CD4-positive, alpha-beta T cell treated with Interferon alpha-2 for 1 hour (primary cell): Measurements from ENCODE around the gene SLIT3.

Experiments
- DNase-seq, 2 donors: peaks; one replicate each; pipeline ENCODE4 v3.0.0-alpha.2; 2020 to 2022

Gene SLIT3

DNA sequence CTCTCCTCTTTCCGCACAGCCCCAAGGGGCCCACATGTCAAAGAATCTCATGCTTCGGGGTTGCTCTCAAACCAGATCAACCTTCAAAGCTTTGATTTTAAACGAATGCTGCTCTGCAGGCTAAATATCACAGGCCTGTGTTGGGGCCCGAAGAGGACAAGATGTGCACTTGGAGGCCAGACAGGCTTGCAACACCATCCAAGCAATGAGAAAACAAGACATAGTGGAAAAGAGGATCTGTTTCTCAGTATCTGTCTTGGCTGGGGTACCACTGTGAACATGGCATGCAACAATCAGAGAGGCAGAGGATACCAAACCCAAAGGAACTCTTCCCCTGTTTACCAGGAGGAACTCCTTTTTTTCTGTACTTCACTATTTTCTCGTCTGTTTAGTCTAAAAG, 321.8 kb downstream of the SLIT3 start:
- no peak for DNase-seq

DNA sequence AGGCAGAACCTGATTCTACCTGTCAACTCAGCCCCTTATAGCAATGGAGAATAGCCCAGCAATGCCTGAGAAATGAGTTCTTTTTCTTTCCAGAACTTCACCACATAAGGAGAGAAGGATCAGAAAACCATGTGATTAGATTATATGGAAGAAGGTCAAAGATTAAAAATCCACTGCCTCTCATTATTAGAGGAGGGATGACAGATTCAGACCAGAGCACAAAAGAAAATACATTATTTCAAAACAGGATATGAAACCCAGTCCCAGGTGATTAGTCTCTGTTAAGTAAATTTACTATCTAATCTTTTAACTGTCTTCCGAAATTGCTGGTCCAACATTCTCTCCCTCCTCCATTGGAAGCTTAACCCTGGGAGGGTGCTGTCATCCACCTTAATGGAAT, 322.4 kb downstream of the SLIT3 start:
- no peak for DNase-seq

DNA sequence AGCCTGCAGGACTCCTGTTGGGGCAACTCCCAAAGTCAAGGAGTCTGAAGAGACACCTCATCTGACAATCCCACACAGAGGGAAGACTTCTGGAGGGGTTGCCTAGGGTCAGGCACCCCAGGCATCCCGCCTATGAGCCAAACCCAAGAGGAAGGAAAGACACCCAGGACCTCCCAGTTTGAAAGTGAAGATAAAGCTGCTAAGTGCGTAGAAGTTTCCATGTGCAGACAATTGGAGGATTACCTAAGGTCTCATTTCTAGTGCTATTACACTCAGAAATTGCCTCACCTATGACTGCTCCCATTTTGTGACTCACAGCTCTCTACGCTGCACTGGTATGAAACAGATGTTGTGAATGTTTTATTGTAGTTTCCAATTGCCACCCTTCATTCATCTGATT, 322.9 kb downstream of the SLIT3 start:
- DNase-seq, result no peak

DNA sequence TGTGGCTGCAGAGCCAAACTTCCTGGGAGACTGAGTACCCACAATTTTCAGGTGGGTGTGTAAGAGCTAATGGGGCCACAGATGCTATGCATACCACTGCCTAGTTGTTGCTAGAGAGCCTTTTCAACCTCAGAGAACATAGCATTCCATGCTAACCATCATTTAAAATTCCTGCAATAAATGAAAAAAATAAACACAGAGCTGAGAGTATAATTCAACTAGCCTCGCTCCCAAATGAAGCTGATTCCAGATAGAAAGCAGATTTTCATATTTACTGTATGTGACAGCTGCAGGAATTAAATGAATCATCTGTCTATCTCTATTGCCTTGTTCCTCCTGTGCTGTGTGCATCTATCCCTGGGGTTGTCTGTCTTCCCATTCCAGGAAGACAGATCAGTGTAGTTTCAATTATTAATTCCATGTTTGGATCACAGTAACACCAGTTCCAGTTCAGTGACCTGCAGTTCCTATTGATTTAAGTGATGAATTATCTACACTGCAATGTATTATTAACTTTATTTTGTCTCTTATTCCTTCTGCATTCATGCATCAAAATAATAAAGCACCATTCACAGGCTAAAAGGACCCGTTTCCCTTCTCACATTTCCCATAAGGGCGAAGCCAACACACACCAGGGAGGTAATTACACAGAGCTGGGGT, 324.5 kb downstream of the SLIT3 start:
- DNase-seq, result no peak

DNA sequence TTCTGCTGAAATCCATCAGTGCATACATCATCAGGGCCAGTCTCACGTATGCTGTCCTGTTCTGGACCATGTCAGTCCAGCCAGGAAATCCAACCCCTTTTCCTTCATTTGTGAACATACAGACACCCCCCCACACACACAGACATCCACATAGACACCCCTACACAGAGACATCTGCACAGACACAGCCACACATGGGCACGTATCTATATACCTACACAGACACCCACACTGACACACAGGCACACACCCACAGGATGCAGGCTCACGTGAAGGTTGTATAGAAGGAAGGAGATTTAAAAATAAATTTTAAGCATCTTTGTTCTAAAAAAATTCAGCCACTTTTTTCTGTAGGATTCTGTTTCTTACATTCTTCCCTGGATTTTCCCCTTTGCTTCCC, 325.6 kb downstream of the SLIT3 start:
- DNase-seq, result no peak

DNA sequence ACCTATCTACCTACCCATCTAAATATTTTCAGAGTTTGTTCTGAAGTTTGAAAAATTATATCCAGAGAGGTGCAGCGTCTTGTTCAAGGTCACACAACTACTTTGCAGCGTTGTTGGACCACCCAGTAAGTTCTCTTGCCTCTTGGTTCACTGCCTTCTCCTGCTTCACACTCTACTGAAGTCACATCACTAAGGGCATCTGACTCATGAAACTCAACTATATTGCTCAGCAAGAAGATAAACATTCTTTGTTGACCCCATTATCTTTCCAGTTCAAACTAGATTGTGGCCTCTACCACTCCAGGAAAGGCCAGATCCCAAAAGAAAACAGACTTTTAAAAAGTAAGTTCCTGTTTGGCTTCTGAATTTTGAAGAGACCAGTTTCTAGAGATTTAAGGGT, 326.9 kb downstream of the SLIT3 start:
- DNase-seq, result no peak

DNA sequence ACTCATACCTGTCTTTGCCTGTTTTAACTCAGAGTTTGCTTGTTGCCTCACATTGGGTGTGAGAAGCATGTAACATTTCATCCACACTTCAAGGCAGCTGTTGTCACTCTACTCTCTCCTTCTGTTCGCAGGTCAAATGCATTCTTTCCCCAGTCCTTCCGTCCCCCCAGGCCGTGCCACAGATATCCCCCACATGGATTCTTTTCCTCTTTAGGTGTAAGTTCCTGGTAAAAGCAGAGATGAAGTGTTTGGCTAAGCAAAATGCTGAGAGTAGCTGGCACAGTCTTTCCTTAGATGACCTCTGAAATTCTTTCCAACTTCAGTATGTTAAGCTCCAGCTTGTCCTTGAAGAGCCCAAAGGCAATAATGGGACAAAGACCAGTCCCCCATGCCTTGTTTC, 328.2 kb downstream of the SLIT3 start:
- no peak for DNase-seq

DNA sequence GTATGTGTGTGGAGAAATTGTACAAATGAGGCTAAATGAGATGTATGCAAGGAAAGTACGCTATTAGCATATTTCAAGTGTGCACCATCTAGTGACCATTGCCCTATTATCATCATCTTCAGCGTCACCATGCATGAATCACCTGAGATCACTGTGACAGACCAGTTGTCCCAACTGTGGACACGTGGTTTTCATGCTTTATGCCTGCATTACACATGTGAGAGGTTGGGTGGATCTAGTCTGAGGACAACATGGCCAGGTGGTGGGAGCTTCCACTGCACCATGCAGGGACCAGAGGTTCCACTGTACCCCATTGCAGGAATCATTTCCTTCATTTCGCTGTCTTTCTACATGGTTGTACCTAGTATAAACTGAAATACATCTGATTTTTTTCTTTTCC, 329.8 kb downstream of the SLIT3 start:
- DNase-seq, result no peak

DNA sequence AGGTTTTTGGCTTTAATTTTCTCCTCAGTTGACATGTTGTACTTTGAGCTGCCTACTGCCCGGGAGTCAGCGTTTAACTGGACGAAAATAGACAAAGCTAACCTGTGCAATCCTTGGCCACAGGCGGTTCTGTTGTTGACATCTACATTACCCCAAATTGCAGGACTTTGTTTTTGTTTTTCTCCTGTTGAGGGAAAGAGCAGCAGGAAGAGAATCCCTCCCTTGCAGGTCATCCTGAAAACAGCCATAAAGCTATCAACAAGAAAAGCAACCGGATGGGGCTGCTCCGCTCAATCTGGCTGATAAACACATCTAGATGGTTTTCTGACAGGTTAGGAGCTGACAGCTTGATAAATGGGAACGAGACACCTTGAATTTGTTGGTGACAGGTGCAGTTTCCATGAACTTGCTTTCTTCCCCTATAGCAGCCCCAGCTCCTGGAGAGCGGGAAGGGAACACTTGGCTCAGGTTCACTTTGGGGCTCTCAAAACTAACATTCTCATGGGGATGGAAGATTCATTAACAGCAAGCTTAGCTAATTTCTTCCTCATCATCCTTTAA, 331.5 kb downstream of the SLIT3 start:
- no peak for DNase-seq

DNA sequence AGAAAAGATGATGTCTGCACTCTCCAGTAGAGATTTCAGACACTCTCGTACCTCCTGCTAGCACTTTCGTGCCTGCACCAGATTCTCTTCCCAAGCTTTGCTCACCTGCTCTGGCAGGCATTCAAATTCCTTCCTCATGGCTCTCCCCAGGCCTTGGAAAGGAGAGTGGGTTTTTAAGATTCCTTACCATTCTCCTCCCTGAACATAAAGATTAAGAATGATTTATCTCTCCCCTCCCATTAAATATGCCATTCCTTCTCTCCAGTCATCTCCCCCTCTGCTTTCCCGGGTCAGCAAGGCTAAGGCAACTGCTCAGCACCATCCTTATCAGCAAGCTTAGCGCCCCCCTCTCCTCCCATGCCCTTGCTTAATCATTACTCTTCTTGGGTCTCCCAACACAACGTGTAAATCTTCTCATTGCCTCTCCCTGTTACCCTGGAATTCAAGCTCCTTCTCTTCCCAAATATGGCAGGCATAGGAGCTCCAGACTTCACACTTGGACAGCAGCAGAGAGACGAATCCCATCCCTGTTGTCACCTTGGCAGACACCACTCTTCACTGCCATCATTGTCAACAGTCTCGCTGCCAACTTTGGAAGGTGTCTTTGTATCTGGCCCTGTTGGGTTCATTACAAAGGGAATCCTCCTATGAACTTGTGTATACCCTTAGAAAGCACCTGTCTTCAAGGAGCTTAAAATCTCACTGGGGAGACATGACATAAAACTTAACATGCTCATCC, 332.9 kb downstream of the SLIT3 start:
- no peak for DNase-seq

DNA sequence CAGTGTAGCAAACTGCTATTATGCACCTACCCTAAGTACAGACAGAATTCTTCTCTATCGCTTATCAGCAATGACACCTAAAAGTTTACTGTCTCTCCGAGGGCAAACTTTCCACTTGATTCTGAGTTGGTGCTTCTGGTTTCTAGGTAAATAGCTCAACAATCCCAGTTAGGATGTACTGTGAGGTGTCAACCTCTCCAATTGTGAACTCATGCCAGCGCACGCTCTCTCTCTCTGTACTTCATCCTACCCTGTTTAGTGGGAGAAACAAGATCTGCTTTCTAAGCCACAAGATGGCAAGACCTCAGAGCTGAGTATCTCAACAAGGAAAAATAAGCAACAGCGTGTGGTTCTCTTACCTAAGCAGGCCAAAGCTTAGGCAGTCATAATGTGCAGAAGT, 335.3 kb downstream of the SLIT3 start:
- no peak for DNase-seq

DNA sequence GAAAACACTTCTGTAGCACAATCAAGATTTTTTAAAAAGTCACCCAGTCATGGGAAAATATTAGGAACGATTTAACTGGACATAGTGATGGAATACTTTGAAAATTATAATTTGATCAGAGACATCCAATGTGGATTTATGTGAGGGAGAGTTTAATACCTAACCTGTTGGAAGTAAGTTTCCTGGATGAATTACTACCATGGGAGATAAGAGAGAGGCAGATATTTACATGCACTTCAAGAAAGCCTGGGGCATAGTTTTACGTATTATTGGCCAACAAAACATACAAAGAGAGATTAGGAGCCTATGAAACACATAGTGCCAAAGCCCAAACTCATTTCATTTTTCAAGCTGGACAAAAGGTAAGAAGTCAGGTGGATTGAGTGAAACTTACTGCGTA, 336.8 kb downstream of the SLIT3 start:
- no peak for DNase-seq

DNA sequence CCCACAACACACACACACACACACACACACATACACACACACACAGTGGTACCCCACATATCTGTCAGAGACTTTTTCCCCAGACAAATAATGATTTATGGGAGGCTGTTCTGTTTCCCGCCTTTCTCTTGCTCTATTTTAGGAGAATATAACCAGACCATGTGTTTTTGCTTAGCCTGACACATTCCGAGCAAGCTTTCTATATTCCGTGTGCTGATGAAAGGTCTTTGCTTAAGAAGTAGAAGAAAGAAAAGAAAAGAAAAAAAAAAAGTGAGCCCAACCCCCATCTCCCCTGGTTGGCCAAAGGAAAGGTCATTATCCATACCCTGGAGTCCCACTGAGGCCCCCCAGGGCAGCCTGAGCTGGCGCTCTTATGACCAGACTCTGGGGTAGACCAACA, 338.6 kb downstream of the SLIT3 start:
- DNase-seq, result no peak

DNA sequence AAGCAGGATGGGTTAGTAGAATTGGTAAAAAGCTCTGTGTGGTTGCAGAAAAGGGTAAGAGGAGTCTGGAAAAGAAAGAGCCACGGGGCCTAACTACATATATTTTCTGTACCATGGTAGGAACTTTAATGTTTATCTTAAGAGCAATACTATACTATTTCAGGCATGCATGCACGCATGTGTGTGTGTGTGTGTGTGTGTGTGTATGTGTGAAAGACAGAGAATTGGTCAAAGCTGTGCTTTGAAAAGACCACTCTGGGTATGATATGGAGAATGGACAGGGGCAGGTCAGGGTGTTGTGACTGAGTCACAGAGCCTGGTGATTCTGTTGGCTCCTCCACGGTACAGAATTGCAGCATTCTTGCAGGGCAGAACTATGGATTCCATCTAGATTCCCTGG, 339.3 kb downstream of the SLIT3 start:
- no peak for DNase-seq

DNA sequence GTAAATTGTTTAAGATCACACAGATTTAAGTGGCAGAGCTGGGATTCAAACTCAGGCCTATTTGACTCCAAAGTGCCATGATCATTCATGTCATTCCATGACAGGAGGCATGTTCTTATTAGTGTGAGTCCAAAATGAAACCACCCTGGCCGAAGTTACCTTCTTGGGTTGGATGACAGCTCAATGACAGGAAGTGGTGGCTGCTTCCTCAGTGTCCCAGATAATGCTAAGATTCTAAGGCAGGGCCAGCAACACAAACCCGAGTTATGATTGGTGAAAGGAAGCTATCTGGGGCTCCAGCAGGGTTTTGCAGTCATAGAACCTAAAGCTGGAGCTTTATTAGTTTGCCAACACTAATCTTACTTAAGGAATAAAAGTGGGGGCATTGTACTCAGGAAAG, 340.4 kb downstream of the SLIT3 start:
- DNase-seq, result no peak

DNA sequence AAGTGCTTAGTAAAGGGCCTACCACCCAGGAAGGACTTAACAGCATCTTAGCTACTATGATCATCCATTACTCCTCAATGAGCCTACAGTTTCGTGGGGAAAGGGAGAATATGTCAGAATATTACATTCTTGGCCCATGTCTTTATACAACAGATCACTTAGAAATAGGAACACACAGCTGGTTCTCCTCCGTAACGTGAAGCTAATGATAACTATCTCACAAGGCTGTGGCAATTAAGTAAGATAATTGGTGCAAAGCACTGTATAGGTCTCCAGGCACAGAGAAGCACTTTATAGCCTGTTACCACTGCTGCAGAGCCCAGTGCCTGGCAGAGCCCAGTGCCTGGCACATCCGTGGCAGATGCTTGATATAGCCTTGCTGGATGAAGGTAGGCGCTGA, 347.6 kb downstream of the SLIT3 start:
- DNase-seq, result no peak

DNA sequence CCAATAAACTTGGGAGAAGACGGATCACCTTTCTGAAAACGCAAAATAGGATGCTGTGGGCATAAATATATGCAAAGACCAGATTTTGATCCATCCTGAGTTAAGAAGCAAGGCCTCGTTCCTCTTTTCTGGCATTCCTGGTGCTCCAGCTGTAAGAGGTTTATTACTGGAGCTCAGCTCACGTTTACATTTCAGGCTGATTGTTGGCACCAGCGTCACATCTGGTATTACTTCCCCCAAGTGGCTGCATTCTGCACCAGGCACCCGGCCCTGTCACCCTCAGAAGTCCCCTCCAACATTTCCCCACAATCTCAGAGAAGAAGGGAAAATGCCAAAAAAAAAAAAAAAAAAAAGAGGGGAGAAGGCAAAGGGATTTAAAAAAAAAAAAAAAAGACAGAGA, 348.7 kb downstream of the SLIT3 start:
- DNase-seq, result no peak

DNA sequence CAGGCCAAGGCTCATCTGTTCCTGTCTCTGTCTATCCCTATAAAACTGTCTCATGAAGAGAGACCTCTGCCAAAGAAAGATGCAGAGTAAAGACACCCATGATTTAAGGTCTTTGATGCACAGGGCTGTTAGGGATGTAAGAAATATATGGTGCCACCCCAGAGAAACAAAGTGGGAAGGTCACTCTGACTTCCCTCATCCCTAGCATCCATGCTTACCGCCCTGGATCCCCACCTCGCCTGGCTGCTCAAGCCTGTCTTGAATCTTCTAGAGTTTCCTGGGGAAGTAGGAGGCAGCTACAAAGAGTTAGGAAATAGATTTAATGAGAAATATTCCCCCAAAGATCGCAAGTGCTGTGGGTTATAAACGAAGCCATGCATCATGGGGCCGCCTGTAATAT, 349.2 kb downstream of the SLIT3 start:
- no peak for DNase-seq

DNA sequence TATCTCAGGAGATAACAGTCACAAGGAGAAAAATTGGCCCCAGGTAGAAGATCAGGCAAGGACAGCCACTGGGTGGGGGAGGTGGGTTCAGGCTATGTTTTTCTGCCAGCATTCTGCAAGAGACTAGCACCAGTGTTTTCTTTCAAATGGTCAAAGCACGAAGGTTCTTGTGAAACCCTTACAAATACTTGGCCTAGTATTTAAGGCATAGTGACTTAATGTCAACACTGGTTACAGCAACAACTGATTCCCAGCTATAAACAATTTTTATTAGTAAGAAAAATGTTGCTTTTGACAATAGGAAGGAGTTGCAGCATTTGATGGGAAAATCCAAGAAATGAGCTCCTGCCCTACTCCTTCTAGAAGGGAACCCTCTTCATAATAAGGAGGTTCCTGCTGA, 349.6 kb downstream of the SLIT3 start:
- DNase-seq, result no peak

DNA sequence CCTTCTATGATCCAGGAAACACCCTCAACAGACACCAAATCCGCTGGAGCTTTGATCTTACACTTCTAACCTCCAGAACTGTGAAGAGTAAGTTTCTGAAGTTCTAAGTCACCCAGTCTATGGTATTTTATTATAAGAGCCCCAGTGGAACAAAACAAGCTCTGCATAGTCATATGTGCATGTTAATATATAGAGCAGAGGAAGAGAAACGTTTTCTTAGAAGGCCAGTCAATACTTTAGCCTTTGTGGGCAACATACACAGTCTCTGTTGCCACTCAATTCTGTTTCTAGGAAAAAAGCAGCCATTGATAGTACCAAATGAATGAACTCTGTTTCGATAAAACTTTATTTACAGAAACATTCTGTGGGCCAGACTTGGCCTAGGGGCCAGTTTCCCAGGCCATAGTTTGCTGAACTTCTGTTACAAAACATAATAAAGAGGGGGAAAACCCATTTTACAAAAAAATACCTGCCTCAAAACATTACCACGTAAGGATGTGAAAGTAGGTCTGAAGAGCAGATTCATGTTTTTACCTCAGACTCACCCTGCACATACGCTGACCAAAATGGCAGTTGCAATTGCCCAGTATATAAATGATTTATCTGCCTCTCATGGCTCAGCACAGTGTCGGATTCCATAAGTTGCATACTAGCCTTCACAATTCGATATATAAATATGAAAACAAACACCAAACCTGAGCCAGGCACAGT, 350.5 kb downstream of the SLIT3 start:
- DNase-seq, result no peak

DNA sequence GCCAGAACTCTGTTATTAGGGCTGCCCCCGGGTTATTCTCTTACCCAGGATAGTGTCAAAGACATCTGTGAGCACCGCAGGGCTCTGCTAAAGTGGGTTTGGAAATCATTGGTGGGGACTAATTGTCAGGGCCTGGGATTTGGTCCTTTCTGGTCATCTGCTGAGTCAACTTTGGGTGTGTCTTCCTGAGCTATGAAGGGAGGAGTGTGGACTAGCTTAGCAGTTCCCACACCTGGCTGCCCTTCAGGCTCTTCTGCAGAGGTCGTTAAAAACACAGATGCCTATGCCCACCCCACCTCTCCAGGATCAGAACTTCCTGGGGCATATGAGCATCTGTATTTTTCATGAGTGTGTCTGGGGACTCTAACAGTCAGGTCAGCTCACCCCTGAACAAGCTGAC, 352.2 kb downstream of the SLIT3 start:
- no peak for DNase-seq

DNA sequence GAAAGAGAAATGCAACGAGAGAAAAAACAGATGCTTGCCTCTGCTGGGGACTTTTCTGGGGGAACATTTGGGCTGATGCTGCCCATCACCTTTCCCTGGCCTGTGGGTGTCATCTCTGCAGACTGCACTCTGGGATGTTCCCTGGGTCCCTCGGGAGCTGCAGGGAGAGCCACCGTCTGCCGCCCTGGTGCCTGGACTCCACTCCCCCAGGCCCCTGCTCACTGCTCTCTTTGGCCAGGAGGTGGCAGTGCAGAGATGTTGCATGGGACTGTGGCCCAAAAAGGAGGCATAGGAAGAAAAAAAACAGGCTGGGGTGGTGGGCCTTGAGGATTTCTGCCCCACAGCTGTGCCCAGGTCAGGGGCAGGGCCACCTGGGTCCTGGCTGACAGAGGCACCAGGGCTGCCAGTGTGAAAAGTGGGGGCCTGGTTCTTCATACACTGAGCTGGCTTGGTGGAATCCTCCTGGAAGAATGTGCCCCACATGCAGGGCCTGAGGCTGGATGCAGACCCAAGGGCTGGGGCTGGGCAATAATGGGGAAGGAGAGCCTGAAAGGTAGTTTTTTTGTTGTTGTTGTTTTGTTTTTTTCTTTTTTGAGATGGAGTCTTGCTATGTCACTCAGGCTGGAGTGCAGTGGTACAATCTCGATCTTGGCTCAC, 353.6 kb downstream of the SLIT3 start:
- DNase-seq, result no peak

DNA sequence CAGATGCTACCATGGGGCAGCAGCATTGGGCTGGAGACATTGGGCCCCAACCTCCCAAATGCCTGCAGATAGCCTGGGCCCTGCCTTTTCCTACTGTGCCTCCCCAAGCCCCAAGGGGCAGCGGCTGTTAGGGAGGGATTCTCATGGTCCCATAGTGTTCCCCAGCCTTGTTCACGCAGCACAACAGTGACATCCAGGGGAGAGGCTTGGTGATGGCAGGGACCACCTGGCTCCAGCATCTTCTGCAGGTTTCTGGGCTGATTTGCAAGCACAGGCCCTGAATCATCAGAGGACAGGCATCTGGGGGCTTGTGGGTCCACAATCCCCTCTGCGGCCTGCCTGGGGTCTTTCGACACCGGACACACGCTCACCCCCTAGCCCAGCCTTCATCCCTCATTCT, 354.6 kb downstream of the SLIT3 start:
- no peak for DNase-seq

DNA sequence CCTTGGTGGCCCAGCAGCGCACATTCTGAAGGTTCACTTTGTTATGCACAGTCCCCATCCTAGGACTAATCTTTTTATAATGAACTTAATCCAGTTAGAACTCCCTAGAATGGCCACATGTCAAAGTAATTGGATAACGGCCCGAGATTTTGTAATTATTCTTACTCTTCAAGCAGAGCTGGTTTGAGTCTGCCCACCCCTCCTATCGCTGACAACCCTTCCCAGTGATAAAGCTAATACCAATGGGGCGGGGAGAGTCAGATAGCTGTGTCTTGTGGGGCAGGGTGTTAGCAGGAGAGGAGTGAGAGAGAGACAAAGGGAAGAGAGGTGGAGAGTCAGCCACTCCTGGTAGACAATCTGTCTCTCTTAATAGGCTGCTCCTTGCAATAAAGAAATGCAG, 356.9 kb downstream of the SLIT3 start:
- no peak for DNase-seq
